Endothelial cell of umbilical vein (primary cell): ENCODE results near the gene COMMD2. TPM values are rescaled to one million over a fixed set of nuclear protein-coding genes. Genes with fewer than 3 reads are reported as not detected.

Experiments
- BruUV-seq: library from RNA; stranded (reverse); fragments of 400-500 nt; replicated peaks from 2 replicates; lab custom pipeline; 2021; lab: Mats Ljungman, UMichigan
- CTCF ChIA-PET: fragments of 300-600, 350-600 bp; sonication (Branson Sonifier 250); formaldehyde crosslinking; loops from one replicate; lab custom pipeline; 2021; ENCODE audit warnings: antibody characterized with exemption, inconsistent platforms; lab: Charles Lee
- POLR2A ChIA-PET: fragments of 300-600, 350-600 bp; sonication (Branson Sonifier 250); formaldehyde crosslinking; loops from one replicate; lab custom pipeline; 2021; ENCODE audit warnings: antibody characterized with exemption, inconsistent platforms; lab: Charles Lee
- DNase-seq: peaks from one replicate; pipeline ENCODE4 v3.0.0-alpha.2; 2011; ENCODE audit warnings: low read depth, low spot score
- FAIRE-seq: peaks from 2 replicates; lab custom pipeline; 2011; peaks lifted over from hg19 to GRCh38; lab: Jason Lieb, UNC
- H2AFZ ChIP-seq: 2 replicates; pipeline ENCODE4 v1.6.0; 2012; ENCODE audit warnings: low read depth, low read length, control low read depth, inconsistent platforms
- H3K27ac ChIP-seq: 2 replicates; pipeline ENCODE4 v1.5.1; 2011; ENCODE audit warnings: low read depth, mild to moderate bottlenecking, control low read depth, low read length, moderate library complexity; ENCODE audit not compliant: insufficient read depth
- H3K27me3 ChIP-seq, 2 experiments: 2 replicates each; pipeline versions ENCODE4 v1.6.0 to v1.6.1; 2011; ENCODE audit warnings: low read length in 2 of 2, mixed read lengths in 1 of 2; ENCODE audit not compliant: control insufficient read depth in 2 of 2, insufficient read depth in 2 of 2
- H3K36me3 ChIP-seq, 2 experiments: 2 replicates in 1 of 2; 3 replicates in 1 of 2; pipeline ENCODE4 v1.5.1; 2011; ENCODE audit warnings: low read length in 2 of 2, mild to moderate bottlenecking in 1 of 2, moderate library complexity in 1 of 2; ENCODE audit not compliant: control insufficient read depth in 2 of 2, insufficient read depth in 2 of 2; ENCODE audit errors: extremely low read depth in 1 of 2
- H3K4me1 ChIP-seq: 3 replicates; pipeline ENCODE4 v1.5.1; 2011; ENCODE audit warnings: mild to moderate bottlenecking, low read length; ENCODE audit not compliant: control insufficient read depth, insufficient read depth; ENCODE audit errors: extremely low read depth
- H3K4me2 ChIP-seq: 2 replicates; pipeline ENCODE4 v1.6.1; 2011; ENCODE audit warnings: low read length, control low read depth, mixed read lengths; ENCODE audit not compliant: insufficient read depth
- H3K4me3 ChIP-seq, 3 experiments: fragments of 200-600 bp in 1 of 3; sonication (generic), shearing (Covaris generic) in 1 of 3; replicated peaks in 1 of 3; 2 replicates each; pipeline ENCODE4 v1.5.1; 2011 to 2016; ENCODE audit warnings: control low read depth in 3 of 3, low read length in 3 of 3, mild to moderate bottlenecking in 2 of 3, inconsistent platforms in 1 of 3, low read depth in 1 of 3, moderate library complexity in 1 of 3; ENCODE audit not compliant: insufficient read depth in 1 of 3
- H3K79me2 ChIP-seq: 2 replicates; pipeline ENCODE4 v1.6.0; 2012; ENCODE audit warnings: low read length, inconsistent platforms; ENCODE audit not compliant: control insufficient read depth, insufficient read depth
- H3K9ac ChIP-seq: replicated peaks from 2 replicates; pipeline ENCODE3; 2011; ENCODE audit warnings: low read length, control low read depth; ENCODE audit not compliant: insufficient read depth; ENCODE audit errors: extremely low read depth
- H3K9me1 ChIP-seq: replicated peaks from 3 replicates; pipeline ENCODE4 v1.6.0; 2011; ENCODE audit warnings: mild to moderate bottlenecking, low read length; ENCODE audit not compliant: control insufficient read depth, insufficient read depth; ENCODE audit errors: extremely low read depth
- H3K9me3 ChIP-seq: replicated peaks from 2 replicates; pipeline ENCODE4 v1.5.1; 2012; ENCODE audit warnings: low read length, inconsistent platforms; ENCODE audit not compliant: control insufficient read depth, insufficient read depth
- H4K20me1 ChIP-seq: replicated peaks from 2 replicates; pipeline ENCODE3; 2011; ENCODE audit warnings: mild to moderate bottlenecking, low read length; ENCODE audit not compliant: control insufficient read depth, insufficient read depth; ENCODE audit errors: extremely low read depth
- EZH2 ChIP-seq: IDR thresholded peaks from 2 replicates; pipeline ENCODE4 v1.6.1; 2012; ENCODE audit warnings: borderline replicate concordance, low read depth, mild to moderate bottlenecking, moderate library complexity, low read length, inconsistent platforms; ENCODE audit not compliant: severe bottlenecking
- FOS ChIP-seq: IDR thresholded peaks from 2 replicates; pipeline ENCODE4 v1.6.1; 2011; ENCODE audit warnings: mild to moderate bottlenecking, low read length, moderate library complexity, borderline replicate concordance; ENCODE audit not compliant: insufficient read depth
- GATA2 ChIP-seq: IDR thresholded peaks from 2 replicates; pipeline ENCODE4 v1.7.0; 2011; ENCODE audit warnings: low read depth, mild to moderate bottlenecking, moderate library complexity, mixed read lengths, low read length; ENCODE audit not compliant: insufficient read length, insufficient read depth
- JUN ChIP-seq: IDR thresholded peaks from 2 replicates; pipeline ENCODE4 v1.6.1; 2011; ENCODE audit warnings: borderline replicate concordance, low read depth; ENCODE audit not compliant: insufficient read length, insufficient read depth
- MYC ChIP-seq: IDR thresholded peaks from one replicate; pipeline ENCODE4 v1.6.1; 2011; ENCODE audit warnings: mild to moderate bottlenecking, low read depth, low read length
- POLR2A ChIP-seq: IDR thresholded peaks from 2 replicates; pipeline ENCODE4 v1.6.1; 2012; ENCODE audit warnings: low read depth, mild to moderate bottlenecking, control low read depth, low read length
- POLR2AphosphoS5 ChIP-seq: IDR thresholded peaks from 2 replicates; pipeline ENCODE4 v1.6.1; 2012; ENCODE audit warnings: low read depth, mild to moderate bottlenecking, control low read depth, low read length, moderate library complexity; ENCODE audit not compliant: insufficient read depth
- dilution Hi-C: fragments of 300-500 bp; cut with MboI; formaldehyde crosslinking; loops from one replicate; pipeline ENCODE4 v1.15.0; 2019; ENCODE audit warnings: low sequenced_read_pairs; ENCODE audit not compliant: extremely low pct_ligation_motif_present
- intact Hi-C: fragments of 100-400 bp; cut with micrococcal nuclease; formaldehyde crosslinking; loops from one replicate; pipeline ENCODE4 v1.10.0; 2022
- polyA plus RNA-seq, 4 experiments: library from polyadenylated mRNA; depleted of rRNA in 3 of 4; stranded (reverse) in 3 of 4; unstranded in 1 of 4; fragments of >200 nt; gene quantifications; 2 replicates each; pipeline versions ENCODE4 v1.2.1 to v1.2.3, GENCODE V29; 2011 to 2012; ENCODE audit warnings: missing spikeins in 1 of 4
- total RNA-seq: library from RNA; stranded (reverse); gene quantifications from 2 replicates; pipeline ENCODE4 v1.2.3, GENCODE V29; 2021
- TF ChIP-seq, protein P1 (sequence below), 2 donors: IDR thresholded peaks; 1 replicate in 1 of 2; 2 replicates in 1 of 2; pipeline ENCODE4 v1.5.1; 2011; ENCODE audit warnings: low read length in 2 of 2, mild to moderate bottlenecking in 2 of 2, moderate library complexity in 2 of 2, control low read depth in 1 of 2, inconsistent platforms in 1 of 2, low read depth in 1 of 2; ENCODE audit not compliant: insufficient read depth in 1 of 2; ENCODE audit errors: extremely low read depth in 1 of 2
- TF ChIP-seq, protein P2 (sequence below): IDR thresholded peaks from 2 replicates; pipeline ENCODE4 v1.6.1; 2011; ENCODE audit not compliant: insufficient read depth, insufficient read length

Gene COMMD2
- total and polyA plus RNA-seq, 2 donors (not counting 3 experiments of a cell fraction or from before 2014, with no cell fraction given), result 18.3 to 51.0 TPM

DNA sequence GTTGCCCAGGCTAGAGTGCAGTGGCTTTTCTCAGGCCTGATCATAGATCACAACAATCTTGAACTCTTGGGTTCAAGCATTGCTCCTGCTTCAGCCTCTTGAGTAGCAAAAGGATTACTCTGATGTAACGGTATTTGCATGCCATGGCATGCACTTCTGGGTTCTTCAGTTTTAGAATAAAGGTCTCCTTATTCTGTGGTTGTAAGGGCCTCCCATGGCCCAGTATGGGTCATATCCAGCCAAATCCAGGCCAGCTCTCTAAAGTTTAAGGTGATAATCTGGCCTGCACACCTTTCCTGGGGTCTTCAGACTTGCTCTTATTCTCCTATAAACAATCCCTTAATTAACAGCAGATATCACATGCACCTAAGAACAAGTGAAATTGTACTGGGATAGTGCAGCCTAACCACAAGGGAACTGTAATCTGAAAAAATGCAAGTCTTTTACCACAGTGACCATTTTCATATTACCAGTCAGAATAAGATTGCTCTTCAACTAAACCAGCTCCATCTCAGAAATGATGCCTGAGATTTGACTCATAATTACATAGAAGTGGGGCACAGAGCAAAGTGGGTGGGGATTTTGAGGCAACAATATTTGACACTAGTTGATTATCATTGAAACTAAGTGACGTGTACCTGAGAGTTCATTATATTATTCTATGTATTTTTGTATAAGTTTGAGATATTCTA, 25.4 kb downstream of the COMMD2 start:
- Histone ChIP-seq H3K9me1 (no peaks in the 10 kb centered on the region), H2AFZ (no peak overlapping the region), H3K36me3 (no peaks in the 10 kb centered on the region), H3K4me2 (no peak overlapping the region), H3K9me3 (no peaks in the 10 kb centered on the region), H3K4me1 (no peaks in the 10 kb centered on the region), H4K20me1 (no peaks in the 10 kb centered on the region), H3K4me3 (no peak overlapping the region), H3K79me2 (no peaks in the 10 kb centered on the region), H3K9ac (no peak overlapping the region), H3K27me3 (no peaks in the 10 kb centered on the region), H3K27ac (no peak overlapping the region)
- TF ChIP-seq POLR2AphosphoS5 (no peak), GATA2 (no peak), JUN (no peak)
- BruUV-seq, result no TSS peak
- dilution Hi-C loops, result loop anchor here (25.0 kb wide), 1 partner anchor 215 kb away; no protein-coding TSS in a partner anchor
- POLR2A ChIA-PET, result no interaction called here
- no peak for DNase-seq
- intact Hi-C loops, result no loop called here
- CTCF ChIA-PET, result interaction anchor here (0.9 to 2.0 kb wide), 4 partner anchors 9 to 81 kb away, joined by 3 to 8 read pairs (median 4); no protein-coding TSS in a partner anchor
- no peak for FAIRE-seq

DNA sequence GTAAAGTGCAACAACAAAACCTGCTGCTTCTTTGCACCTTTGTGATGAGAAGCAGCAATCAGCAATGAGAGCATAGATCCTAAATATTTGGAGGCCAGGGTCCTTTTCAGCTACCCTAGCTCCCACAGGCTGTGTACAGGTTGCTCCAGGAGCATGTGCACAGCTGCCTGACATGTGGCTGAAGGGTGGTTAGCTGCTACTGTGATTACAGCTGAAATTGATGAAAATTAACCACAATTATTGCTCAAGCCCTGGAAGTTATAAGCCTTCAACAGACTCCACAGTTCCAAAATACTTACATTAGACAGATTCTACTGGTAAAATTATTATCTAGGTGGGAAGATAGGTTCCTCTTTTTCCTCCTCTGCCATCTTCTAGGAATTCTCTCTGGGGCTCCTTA, 28.5 kb downstream of the COMMD2 start:
- no peak overlapping the region for H3K4me3 ChIP-seq
- H3K4me2 ChIP-seq, result no peak overlapping the region
- ChIA-PET POLR2A (no interaction called here), CTCF (no interaction called here)
- DNase-seq (no peak), FAIRE-seq (no peak)
- H3K27me3 ChIP-seq, result no peaks in the 10 kb centered on the region
- intact Hi-C loops, result no loop called here
- H4K20me1 ChIP-seq, result no peaks in the 10 kb centered on the region
- dilution Hi-C loops, result no loop called here
- H3K9me3 ChIP-seq, result peaks cover 2% of the 10 kb centered on the region
- no peaks in the 10 kb centered on the region for H3K79me2 ChIP-seq
- no peaks in the 10 kb centered on the region for H3K36me3 ChIP-seq
- TF ChIP-seq FOS, result no peak
- TF ChIP-seq, protein P1, sequence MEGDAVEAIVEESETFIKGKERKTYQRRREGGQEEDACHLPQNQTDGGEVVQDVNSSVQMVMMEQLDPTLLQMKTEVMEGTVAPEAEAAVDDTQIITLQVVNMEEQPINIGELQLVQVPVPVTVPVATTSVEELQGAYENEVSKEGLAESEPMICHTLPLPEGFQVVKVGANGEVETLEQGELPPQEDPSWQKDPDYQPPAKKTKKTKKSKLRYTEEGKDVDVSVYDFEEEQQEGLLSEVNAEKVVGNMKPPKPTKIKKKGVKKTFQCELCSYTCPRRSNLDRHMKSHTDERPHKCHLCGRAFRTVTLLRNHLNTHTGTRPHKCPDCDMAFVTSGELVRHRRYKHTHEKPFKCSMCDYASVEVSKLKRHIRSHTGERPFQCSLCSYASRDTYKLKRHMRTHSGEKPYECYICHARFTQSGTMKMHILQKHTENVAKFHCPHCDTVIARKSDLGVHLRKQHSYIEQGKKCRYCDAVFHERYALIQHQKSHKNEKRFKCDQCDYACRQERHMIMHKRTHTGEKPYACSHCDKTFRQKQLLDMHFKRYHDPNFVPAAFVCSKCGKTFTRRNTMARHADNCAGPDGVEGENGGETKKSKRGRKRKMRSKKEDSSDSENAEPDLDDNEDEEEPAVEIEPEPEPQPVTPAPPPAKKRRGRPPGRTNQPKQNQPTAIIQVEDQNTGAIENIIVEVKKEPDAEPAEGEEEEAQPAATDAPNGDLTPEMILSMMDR (IDR thresholded peaks at IDR 0.05; ENCODE audit: extremely low read depth in 1 of 2, insufficient read depth in 1 of 2, low read depth in 1 of 2, low read length in 2 of 2), result no peak
- TF ChIP-seq, protein P2, sequence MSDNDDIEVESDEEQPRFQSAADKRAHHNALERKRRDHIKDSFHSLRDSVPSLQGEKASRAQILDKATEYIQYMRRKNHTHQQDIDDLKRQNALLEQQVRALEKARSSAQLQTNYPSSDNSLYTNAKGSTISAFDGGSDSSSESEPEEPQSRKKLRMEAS, result no peak
- no peak for TF ChIP-seq EZH2
- TF ChIP-seq MYC, result no peak
- TF ChIP-seq POLR2A, result no peak
- no peak for TF ChIP-seq GATA2
- TF ChIP-seq JUN, result no peak
- TF ChIP-seq POLR2AphosphoS5, result no peak
- no peak overlapping the region for H3K9ac ChIP-seq
- H3K27ac ChIP-seq, result no peak overlapping the region
- H3K9me1 ChIP-seq, result no peaks in the 10 kb centered on the region
- BruUV-seq, result no TSS peak
- H3K4me1 ChIP-seq, result no peaks in the 10 kb centered on the region
- H2AFZ ChIP-seq, result no peak overlapping the region
